Amniotic epithelial cell (primary cell): ENCODE data around the gene CCT6B.

ENCODE experiments used
- DNase-seq: peaks from one replicate; pipeline ENCODE4 v3.0.0-alpha.2; 2010; ENCODE audit warnings: low read depth

The CCT6B gene

DNA sequence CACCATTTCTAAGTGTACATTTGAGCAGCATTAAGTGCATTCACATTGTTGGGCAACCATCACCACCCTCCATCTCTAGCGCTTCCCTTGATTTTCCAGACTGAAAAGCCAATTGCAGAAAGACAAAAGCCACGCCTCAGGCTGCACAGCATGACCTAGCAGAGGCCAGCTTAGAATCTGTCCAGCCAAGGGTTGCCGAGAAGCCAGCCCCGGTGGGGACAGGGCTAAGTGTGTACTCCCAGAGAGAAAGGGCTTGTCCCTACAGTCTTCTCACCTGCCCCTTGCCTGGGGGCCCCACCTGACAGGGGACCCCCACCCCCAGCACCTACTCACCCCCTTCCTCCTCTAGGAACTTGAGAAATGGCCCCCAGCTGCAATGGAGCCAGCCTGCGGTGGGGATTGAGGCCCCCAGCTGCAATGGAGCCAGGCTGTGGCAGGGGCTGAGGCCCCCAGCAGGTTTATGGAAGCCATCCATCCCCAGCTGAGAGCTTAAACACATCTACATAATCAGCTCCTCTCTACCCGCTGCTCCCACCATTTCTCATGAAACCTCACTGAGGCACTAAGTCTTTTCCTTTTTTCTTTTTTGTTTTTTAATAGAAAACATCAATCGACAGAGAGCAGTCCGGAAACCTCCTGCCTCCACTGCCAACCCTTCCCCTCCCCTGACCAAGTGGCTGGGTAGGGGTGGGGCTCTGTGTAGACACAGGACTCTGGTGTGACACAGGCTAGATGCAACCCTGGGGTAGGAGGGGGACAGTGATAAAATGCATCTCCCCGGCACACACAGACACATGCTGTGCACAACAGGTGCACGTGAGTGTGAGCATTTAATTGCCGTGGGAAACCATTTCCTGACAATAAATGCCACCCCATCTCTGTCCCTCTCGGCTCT is 77.9 kb downstream of the CCT6B start:
- no peak for DNase-seq

GRCh38 chr17:34879146-34879545 is 82.1 kb downstream of the CCT6B start:
- DNase-seq, result no peak
